AG08396 (cell line): ENCODE data around the gene IGSF11.

Experiments
- DNase-seq: peaks from one replicate; pipeline ENCODE4 v3.0.0; 2012; ENCODE audit warnings: low spot score, mixed read lengths

Gene IGSF11

DNA sequence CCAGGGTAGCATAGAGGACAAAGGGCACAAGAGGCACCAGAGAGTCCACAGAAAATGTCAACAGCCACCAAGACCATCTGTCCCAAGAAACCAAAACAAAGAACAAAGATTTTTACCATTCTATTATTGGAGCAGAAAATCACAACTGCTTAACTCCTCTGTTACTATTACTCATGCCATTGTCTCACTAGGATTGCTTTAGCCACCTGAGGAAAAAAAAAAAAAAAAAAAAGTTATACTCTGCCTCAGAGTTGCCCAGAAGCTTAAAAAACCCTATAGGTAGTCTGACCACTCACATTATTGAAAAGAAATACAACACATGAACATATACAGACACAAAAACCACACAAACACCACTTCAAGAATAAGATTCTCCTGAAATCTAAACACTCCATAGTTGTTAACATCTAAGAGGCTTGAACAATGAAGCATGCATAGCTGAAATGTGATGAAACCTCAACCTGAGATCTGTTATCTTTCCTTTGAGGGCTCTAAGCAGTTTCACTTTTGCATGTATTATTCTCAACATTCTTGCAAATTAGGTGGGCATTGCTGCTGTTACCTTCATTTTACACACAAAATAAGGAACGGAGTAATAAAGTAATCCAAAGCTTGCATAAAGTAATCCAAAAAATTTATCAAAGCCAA is 85.4 kb downstream of the IGSF11 start:
- no peak for DNase-seq

DNA sequence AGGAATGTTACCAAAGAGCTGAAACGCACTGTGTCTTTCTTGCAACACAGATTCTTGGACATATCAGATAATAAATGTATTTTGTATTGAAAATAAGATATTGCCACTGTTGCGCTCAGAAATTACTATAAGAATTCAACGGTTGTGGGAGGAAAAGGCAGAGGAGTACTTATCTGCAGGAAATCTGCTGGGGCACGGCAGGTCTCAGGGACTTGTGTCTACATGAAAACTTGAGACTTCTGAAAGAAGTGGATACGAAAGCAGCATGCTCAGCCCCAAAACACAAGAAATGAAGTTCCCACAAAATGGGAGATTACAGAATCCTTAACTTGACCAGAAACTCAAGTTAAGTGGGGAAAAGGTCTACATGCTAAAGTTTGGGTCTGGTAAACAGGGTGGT is 86.5 kb downstream of the IGSF11 start:
- no peak for DNase-seq

DNA sequence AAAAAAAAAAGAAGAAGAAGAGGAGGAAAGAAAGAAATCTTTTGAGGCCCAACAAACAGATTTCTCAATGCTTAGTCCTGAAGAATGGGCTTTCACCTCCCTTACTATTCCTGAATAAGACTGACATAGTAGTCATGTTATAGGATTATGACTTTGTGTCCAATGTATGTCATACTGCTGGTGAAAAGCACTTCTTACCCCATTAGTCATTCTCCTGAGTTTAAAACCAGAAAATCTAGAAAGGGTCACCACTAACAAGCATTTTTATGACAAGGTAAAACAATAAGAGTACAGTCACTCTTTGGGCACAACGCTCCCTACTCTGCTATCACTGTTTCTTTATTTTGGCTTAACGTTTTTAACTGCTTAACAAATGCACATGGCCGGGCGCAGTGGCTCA is 88.2 kb downstream of the IGSF11 start:
- no peak for DNase-seq

DNA sequence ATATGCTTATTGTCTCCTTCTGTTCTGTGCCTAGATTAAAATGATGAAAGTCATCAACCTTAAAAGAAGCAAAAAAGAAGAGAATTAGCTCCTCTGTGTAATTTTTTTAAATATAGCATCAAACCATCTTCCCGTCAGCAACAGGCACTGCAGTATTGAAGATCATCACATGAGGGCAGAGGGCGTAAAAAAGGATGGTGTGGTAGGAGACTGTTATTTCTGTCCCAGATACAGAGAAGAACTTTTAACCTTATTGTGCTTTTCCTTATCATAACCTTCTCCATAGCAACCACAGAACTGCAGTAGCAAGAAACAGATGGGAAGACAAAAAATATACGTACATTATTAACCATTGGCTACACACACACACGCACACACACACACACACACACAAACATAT is 88.8 kb downstream of the IGSF11 start:
- DNase-seq = no peak

DNA sequence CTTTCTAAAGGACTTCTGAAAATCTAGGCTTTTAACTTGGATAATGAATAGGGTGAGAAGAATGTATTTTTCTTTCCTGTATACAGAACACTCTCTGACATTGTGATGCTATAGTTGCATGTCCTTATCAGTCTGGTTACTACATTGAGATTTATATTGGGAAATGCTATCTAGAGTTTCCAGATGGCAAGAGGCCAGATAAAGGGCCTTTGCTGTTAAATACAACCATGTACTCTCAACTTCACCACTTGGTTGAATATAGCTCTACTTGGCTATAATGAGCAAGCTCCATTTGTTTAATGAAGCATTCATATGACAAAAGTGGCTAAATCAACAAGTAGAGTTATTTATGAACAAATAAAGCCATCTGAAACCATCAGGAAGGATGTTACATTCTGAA is 91.0 kb downstream of the IGSF11 start:
- no peak for DNase-seq

DNA sequence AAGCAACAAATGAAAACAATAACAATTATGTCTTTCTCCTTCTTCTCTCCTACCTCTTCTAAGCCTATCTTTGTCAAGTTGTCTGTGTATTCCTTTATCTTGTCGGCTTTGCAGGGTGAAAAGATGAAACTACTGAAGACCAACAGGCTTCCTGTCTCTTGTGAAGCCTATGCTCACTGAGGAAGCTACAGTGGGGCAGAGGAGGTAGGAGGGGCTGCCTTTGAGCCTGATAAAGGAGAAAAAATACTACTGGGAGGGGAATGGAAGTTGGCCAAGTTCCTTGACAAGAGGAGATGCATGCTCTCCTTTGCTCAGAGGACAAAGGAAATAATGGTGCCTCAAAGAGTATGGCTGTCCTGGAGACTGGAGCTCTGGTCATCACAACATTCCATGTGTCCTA is 92.0 kb downstream of the IGSF11 start:
- no peak for DNase-seq

DNA sequence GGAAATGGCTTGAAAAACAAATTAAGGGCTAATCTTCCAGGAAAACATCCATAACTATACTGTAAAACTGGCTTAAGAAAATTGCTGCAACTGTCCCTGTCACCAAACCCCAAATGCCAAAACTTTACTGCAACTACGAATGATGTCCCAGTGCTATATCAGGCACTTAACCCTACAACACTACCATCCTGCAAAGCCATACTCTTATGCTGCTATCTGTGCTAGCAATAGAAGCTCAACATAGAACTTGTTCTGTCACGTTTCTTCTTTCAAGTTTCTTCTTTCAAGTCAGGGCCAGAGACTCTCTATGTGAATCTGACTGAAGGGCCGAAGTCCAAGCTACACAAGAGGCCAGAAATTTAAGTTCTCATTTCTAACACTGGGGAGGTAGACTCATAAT is 92.5 kb downstream of the IGSF11 start:
- no peak for DNase-seq

DNA sequence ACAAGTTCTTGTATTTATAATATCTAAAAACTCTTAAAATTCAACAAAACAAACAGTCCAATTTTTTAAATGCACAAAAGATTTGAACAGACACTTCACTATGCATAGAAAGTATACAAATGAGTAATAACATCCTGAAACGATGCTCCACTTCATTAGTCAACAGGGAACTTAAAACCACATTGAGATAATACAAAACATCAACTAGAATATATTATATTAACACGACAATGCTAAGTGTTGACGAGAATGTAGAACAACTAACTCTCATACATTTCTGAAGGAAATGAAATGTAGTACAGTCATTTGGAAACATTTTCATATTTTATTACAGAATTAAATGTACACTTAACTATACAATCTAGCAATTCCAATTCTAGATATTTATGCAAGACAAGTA is 93.4 kb downstream of the IGSF11 start:
- DNase-seq = no peak

DNA sequence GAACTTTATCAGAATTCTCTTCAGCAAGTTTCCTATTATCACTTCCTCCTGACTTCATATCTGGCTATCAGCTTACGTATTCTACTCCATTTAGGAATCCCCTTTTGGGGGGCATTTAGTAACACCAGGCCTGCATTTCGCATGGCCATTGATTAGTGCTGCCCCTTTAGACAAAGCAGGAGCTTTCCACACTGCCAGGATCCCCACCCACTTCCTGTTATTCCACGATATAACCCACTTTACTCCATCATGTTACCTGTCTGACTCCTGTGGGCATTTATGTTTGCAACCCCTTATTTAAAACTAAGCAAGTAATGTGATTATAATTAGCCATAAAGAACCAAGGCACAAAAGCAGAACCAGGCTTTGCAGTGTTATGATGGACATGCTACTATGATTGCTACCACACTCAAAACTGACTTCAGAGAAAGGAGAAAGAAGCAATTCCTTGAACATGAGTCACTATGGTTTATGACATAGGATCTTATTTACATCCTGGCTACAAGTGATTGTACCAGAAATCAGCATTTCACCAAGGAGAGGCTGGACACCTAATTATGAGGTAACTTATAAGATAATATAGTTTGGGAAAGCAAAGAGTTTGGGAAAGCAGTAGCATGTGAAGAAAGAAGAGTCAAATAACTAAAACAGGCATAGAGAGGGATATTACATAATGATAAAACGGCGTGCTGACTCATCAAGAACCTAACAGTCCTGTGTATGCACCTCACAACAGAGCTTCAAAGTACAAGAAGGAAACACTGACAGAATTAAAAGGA is 96.3 kb downstream of the IGSF11 start:
- DNase-seq = no peak

DNA sequence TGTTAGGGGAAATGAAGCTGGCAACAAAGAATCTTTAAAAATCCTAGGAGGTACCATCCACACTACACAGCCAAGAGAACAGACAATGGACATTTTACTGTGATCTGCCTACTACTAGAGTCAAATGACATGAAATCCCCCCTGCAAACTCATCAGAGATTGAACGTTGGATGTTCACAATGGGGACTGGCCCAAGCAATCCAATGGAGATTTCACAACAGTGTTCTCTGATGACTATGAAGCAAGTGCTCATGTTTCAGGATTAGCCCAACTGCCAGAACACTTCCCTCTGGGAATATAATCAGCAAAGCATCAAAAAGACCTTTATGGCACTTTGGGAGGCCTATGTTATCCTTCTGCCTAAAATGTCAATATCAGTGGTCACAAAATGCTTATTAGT is 97.8 kb downstream of the IGSF11 start:
- no peak for DNase-seq

DNA sequence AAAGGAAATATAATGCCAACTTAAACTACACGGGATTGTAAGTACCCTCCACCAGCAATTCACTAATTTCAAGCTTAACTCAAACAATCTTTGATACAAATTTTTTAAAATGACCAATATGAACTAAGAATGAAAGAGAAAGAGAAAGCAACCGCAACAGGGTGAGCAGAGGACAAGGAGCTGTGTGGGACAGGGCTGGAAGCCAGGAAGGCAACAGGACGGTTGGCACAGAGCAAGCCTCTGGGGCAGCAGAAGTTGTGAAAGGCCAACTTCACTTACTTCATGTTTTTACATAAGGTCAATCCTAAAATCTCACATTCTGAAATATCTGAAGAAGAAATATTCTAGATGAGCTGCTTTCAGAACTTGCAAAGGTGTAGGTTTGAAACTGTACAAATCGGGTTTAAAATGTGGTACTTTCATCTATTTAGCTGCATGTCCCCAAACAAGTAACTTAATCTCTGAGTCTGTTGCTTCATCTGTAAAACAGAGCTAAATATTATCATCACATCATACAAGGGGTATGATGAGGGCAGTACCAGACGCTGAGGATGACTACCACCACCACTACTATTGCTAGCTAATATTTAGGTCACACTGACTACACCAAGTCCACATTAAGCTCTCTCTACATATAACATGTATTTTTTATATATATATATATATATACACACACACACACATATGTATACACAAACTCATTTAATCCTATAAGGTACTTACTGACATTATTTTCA is 101.7 kb downstream of the IGSF11 start:
- DNase-seq = peak; percentile 3

DNA sequence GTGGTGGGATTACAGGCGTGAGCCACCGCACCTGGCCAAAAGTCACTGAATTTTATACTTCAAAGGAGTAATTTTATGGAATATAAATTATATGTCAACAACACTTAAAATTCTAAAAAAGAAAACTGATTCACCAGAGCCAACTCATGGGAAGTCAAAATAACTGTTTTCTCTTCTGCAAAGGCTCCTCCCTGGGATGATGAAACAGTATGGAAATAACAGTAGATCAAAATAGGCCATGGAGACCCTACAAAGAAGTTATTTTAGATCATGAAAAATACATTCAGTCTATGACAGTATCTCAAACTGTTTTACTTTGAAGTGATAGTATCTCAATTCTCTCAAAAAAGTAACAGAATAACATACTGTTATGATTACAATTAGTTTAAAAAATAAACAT is 102.7 kb downstream of the IGSF11 start:
- DNase-seq = no peak

DNA sequence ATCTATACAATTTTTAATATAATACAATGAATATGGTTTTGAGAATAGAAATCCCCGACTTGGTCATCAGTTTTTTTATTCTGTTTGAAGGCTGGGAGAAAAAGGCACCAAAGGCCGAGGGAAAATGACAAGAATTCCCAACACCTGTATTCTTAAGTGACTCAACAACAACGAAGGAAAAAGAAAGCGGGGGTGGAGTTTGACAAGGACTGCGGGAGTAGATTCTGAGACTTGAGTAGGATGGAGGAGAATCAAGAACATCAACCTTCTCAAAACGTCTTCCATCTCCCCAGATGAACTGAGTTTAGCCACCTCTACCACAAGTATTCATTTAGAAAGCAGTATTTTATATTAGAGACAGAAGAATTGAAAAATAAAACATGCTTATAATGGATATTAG is 107.2 kb downstream of the IGSF11 start:
- no peak for DNase-seq

DNA sequence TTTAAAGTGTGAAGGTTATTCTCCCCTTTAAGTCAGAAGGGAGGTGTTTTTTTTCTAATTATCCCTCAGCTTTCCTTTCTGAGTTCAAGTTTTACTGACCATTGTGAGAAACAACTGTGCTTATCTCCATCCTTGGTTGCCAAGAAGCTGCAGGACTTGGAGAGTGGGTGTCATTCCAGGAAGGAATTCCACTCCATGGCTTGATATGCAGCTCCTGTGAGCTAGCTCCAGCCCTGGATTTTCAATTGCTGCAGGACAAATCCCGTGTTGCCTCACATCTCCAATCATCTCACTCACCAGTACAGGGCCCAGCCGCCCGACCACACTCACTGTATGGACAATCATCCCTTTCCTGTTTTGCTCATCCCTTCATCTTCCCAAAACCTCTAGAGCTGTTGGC is 122.5 kb downstream of the IGSF11 start:
- no peak for DNase-seq

DNA sequence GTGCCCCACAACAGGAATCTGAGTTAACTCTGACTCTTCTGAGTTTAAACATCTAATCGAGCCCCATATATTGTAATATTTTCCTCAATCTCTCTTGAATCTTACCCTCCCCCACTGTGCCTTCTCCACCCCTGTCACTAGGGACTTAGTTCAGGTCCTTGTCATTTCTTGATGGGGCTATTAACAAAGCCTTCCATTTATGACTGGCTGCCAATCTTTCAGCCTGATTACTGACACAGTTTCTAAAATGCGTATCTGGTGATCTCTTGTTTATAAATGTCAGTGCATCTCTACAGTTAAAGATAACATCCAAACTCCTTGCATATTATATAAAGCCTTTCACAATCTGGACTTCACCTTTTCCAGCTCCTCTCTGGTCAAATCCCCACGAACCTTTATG is 124.3 kb downstream of the IGSF11 start:
- no peak for DNase-seq

DNA sequence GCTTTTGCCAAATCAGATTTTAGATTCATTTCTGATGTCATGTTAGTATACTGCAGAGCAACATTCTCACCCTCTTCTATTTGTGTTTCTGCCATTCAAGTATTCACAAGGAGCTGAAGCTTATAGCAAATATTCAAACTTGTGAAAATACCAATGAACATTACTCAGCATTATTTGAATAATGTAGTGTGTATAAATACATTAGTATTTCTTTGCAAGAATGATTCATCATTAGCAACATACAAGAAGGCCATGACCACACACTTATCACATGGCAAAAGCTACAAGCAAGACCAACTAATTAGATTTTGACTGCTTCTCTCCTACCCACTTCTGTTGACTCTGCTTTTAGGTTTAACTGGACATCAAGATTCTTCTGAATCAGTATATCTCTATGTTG is 124.9 kb downstream of the IGSF11 start:
- no peak for DNase-seq

DNA sequence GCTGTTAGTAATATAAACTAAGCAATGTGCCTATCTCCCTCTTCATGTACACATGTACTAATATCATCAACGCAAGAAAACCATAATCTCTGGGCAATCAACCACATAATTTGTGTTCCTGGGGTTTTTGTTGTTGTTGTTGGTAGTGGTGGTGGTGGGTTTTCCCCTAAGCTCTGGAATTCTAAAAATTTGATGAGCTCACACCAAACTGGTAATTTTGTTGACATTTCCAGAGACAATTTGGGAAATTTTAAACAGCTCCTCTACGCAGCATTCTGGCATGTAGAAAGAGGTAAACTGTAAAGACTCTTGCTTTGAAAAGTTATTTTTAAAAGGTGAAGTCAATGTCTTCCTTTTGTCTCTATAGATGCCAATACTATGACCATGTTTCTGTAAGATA is 126.7 kb downstream of the IGSF11 start:
- no peak for DNase-seq

DNA sequence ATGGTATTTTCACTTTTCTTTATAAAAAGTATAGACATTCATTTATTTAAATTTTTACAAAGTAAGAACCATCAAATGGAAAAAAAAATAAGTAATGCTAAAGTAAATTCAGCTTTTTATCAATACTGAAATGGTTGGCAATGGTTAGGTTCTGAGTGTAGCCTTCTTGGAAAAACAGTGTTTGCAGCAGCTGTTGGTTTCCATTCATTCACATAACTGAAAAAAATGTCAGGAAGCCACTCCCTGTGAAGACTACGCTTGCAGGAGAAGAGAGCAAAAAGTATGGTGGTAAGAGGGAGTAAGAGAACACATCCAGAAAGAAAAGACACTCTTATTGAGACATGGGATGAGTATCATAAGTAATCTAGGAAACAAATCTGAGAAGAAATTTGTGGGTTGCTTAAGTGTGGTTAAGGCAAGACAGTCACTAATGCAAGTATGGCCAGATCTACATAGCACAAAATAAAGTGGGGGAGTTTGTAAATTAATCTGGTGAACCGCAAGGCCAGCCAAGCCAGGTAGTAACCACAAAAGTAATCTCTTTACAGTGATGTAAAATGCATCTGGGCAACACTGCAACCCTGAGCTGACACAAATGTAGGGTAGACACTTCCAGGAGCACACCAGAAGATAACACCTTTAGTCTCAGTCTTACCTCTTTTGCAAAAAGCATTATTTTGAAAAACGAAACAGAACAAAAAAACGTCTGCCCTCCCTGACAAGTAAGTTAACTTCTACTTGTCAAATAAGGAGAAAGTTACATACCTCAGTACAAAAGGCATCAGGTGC is 133.7 kb downstream of the IGSF11 start:
- no peak for DNase-seq

DNA sequence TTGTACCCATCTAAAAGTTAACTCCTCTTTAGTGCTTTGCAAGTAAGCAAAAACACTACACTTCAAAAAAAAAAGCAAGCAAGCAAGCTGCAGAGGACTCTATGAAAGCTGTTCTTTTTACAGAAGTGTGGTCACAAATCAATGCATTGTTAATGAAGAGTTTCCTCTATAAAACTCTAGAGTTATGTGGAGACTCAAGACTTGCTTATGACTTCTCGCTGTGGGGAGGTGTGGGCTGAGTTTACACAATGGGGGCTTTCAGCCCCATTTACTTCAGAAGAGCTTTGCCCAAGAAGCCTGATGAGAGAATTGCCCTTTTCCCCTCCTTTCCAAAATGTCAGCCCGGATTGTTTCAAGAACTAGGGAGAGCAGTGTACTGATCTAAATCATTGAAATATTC is 144.4 kb downstream of the IGSF11 start:
- DNase-seq = no peak

DNA sequence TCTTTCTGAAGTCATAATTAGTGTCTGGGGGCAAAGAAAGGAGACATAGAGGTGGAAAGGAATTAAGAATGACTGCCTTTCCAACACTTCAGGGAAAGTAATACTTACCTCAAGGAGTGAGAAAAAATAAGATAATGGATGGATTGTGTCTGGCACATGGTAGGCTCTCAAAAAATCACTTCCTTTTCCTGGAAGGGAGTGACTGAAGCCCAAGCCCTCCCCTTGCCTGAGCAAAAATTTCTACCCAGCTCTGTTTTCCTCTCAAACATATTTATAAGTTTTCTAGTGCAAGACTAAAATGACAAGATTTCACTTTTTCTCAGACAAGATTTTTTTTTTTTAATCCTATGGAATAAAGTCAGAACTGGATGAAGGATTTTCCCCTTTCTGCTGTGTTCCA is 145.0 kb downstream of the IGSF11 start:
- no peak for DNase-seq

DNA sequence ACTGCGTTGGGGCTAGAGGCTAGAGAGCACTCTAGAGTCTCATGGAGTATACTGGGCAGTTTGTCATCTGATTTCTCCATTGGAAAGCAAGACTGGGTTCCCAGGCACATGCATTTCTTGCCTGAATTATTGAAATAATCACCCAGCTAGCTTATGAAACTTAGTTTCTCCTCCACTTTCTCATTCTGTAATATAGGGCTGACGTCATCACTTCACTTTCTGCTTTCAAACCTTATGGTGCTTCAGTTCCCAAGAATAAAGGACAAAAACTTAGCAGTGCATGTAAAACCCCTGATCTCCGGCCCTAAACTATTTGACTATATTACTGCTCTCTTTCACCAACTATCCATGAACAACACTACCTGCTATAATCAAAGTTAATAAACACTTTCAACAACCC is 147.9 kb downstream of the IGSF11 start:
- DNase-seq = no peak

DNA sequence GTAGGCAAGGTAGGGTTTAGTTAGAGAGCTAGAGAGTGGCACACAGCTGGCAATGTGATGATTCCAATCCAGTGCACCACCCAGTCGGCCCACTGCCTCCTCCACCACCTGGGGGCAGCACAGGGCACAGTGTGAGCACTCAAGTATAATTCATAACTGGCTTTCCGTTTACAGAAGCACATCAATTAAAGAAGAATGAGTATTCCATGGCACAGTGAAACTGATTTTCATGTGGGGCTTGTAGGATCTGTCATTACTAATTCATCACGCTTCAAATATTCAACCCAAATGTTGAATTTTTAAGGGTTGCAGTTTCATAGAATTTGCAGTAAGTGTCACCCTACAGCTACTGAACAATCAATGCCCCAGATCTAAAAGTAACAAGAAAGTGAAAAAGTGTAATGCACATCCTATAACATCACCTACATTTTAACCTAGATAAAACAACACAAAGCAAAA is 149.9 kb downstream of the IGSF11 start:
- DNase-seq = peak; percentile 54
